ENCODE data around the gene DDX21. TPM values are rescaled to one million over a fixed set of nuclear protein-coding genes. Genes with fewer than 3 reads are reported as not detected.
A peak's percentile ranks its signal among the peaks of the same experiment; 100 is the strongest.

Gene DDX21
- total and polyA plus RNA-seq, 9 of the 15 experiments (the other 6 are each of a cell fraction or from before 2014, with no cell fraction given), result 143 to 365 (median 281) TPM

DNA sequence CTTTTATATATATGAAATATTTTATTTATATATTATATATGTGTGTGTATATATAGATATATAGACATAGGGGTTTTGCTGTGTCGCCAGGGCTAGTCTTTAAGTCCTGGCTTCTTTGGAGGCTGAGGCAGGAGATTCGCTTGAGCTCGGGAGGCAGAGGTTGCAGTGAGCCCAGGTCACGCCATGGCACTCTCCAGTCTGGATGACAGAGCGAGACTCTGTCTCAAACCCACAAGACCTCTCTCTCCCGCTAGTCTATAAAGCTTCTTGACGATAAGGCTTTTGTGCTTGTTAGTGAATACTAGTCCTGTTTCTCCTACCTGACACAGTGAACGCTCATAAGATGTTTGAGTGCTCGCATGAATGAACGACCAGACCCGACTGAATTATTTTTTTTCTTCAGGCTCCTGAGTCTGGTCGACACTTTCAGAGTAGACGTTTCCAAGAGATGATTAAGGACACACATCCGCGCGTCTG lies 577 bp upstream of the DDX21 start (continued):
- TF ChIP-seq SMAD1 (IDR thresholded peaks at IDR 0.05; ENCODE audit: low read depth, low read length, partially characterized antibody) (no peak), TEAD2 (tag; IDR thresholded peaks at IDR 0.05) (no peak), NR4A1 (CRISPR knock-in tag; IDR thresholded peaks at IDR 0.05) (no peak), NR4A1 (tag; IDR thresholded peaks at IDR 0.05) (no peak), PML (IDR thresholded peaks at IDR 0.05; ENCODE audit: low read length) (no peak), CREBBP (IDR thresholded peaks at IDR 0.05; ENCODE audit: low read depth, low read length) (no peak), GTF2F1 (IDR thresholded peaks at IDR 0.05; ENCODE audit: low read depth, low read length) (no peak), SMAD2 (IDR thresholded peaks at IDR 0.05; ENCODE audit: low read depth, low read length) (no peak), ZNF134 (CRISPR knock-in tag; conservative IDR thresholded peaks at IDR 0.05) (0 out of 2 replicates have a peak, but pooled peaks have one; percentile 17)
- TF ChIP-seq, protein P1, sequence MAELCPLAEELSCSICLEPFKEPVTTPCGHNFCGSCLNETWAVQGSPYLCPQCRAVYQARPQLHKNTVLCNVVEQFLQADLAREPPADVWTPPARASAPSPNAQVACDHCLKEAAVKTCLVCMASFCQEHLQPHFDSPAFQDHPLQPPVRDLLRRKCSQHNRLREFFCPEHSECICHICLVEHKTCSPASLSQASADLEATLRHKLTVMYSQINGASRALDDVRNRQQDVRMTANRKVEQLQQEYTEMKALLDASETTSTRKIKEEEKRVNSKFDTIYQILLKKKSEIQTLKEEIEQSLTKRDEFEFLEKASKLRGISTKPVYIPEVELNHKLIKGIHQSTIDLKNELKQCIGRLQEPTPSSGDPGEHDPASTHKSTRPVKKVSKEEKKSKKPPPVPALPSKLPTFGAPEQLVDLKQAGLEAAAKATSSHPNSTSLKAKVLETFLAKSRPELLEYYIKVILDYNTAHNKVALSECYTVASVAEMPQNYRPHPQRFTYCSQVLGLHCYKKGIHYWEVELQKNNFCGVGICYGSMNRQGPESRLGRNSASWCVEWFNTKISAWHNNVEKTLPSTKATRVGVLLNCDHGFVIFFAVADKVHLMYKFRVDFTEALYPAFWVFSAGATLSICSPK (IDR thresholded peaks at IDR 0.05; ENCODE audit: borderline replicate concordance), result no peak
- TF ChIP-seq, protein P2, sequence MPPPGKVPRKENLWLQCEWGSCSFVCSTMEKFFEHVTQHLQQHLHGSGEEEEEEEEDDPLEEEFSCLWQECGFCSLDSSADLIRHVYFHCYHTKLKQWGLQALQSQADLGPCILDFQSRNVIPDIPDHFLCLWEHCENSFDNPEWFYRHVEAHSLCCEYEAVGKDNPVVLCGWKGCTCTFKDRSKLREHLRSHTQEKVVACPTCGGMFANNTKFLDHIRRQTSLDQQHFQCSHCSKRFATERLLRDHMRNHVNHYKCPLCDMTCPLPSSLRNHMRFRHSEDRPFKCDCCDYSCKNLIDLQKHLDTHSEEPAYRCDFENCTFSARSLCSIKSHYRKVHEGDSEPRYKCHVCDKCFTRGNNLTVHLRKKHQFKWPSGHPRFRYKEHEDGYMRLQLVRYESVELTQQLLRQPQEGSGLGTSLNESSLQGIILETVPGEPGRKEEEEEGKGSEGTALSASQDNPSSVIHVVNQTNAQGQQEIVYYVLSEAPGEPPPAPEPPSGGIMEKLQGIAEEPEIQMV (tag; conservative IDR thresholded peaks at IDR 0.05; ENCODE audit: low read depth), result no peak
- TF ChIP-seq, protein P3, sequence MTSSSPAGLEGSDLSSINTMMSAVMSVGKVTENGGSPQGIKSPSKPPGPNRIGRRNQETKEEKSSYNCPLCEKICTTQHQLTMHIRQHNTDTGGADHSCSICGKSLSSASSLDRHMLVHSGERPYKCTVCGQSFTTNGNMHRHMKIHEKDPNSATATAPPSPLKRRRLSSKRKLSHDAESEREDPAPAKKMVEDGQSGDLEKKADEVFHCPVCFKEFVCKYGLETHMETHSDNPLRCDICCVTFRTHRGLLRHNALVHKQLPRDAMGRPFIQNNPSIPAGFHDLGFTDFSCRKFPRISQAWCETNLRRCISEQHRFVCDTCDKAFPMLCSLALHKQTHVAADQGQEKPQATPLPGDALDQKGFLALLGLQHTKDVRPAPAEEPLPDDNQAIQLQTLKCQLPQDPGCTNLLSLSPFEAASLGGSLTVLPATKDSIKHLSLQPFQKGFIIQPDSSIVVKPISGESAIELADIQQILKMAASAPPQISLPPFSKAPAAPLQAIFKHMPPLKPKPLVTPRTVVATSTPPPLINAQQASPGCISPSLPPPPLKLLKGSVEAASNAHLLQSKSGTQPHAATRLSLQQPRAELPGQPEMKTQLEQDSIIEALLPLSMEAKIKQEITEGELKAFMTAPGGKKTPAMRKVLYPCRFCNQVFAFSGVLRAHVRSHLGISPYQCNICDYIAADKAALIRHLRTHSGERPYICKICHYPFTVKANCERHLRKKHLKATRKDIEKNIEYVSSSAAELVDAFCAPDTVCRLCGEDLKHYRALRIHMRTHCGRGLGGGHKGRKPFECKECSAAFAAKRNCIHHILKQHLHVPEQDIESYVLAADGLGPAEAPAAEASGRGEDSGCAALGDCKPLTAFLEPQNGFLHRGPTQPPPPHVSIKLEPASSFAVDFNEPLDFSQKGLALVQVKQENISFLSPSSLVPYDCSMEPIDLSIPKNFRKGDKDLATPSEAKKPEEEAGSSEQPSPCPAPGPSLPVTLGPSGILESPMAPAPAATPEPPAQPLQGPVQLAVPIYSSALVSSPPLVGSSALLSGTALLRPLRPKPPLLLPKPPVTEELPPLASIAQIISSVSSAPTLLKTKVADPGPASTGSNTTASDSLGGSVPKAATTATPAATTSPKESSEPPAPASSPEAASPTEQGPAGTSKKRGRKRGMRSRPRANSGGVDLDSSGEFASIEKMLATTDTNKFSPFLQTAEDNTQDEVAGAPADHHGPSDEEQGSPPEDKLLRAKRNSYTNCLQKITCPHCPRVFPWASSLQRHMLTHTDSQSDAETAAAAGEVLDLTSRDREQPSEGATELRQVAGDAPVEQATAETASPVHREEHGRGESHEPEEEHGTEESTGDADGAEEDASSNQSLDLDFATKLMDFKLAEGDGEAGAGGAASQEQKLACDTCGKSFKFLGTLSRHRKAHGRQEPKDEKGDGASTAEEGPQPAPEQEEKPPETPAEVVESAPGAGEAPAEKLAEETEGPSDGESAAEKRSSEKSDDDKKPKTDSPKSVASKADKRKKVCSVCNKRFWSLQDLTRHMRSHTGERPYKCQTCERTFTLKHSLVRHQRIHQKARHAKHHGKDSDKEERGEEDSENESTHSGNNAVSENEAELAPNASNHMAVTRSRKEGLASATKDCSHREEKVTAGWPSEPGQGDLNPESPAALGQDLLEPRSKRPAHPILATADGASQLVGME (CRISPR knock-in tag; IDR thresholded peaks at IDR 0.05), result no peak
- TF ChIP-seq, protein P4, sequence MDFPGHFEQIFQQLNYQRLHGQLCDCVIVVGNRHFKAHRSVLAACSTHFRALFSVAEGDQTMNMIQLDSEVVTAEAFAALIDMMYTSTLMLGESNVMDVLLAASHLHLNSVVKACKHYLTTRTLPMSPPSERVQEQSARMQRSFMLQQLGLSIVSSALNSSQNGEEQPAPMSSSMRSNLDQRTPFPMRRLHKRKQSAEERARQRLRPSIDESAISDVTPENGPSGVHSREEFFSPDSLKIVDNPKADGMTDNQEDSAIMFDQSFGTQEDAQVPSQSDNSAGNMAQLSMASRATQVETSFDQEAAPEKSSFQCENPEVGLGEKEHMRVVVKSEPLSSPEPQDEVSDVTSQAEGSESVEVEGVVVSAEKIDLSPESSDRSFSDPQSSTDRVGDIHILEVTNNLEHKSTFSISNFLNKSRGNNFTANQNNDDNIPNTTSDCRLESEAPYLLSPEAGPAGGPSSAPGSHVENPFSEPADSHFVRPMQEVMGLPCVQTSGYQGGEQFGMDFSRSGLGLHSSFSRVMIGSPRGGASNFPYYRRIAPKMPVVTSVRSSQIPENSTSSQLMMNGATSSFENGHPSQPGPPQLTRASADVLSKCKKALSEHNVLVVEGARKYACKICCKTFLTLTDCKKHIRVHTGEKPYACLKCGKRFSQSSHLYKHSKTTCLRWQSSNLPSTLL (IDR thresholded peaks at IDR 0.05), result no peak
- TF ChIP-seq, protein P5, sequence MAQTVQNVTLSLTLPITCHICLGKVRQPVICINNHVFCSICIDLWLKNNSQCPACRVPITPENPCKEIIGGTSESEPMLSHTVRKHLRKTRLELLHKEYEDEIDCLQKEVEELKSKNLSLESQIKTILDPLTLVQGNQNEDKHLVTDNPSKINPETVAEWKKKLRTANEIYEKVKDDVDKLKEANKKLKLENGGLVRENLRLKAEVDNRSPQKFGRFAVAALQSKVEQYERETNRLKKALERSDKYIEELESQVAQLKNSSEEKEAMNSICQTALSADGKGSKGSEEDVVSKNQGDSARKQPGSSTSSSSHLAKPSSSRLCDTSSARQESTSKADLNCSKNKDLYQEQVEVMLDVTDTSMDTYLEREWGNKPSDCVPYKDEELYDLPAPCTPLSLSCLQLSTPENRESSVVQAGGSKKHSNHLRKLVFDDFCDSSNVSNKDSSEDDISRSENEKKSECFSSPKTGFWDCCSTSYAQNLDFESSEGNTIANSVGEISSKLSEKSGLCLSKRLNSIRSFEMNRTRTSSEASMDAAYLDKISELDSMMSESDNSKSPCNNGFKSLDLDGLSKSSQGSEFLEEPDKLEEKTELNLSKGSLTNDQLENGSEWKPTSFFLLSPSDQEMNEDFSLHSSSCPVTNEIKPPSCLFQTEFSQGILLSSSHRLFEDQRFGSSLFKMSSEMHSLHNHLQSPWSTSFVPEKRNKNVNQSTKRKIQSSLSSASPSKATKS (CRISPR knock-in tag; IDR thresholded peaks at IDR 0.05), result 0 out of 2 replicates have a peak, but pooled peaks have one; percentile 4

Measured in K562 (cell line).